GM21825 (cell line): Measurements from ENCODE around the gene LSM14A.
"Not testable (repeated sequence)": the region's sequence is repeated elsewhere in the genome, so short reads cannot be mapped to it uniquely, and the experiment has no call there.

Source experiments
- ATAC-seq: cut with Tn5 transposase; IDR thresholded peaks from one replicate; pipeline ENCODE4 v1.9.1; 2021; ENCODE audit warnings: mild to moderate bottlenecking, moderate library complexity; ENCODE audit not compliant: unreplicated experiment

The LSM14A gene

DNA sequence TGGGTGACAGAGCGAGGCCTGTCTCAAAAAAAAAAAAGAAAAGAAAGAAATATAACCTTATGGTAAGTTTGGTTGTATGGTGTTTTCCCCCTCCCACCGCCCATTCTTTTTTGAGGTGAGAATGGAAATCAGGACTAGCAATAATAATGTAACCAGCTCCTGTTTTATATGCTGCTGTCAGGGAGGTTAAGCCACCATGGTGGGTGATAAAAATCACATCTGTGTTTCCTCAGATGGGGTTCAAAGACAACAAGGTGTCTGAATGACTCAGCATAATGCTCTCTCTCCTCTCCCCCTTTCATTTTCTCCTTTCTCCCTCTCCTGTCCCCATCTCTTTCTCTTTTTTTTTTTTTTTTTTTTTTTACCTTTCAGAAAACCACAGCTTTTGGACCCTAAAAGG is 53.7 kb downstream of the LSM14A start:
- no peak for ATAC-seq

DNA sequence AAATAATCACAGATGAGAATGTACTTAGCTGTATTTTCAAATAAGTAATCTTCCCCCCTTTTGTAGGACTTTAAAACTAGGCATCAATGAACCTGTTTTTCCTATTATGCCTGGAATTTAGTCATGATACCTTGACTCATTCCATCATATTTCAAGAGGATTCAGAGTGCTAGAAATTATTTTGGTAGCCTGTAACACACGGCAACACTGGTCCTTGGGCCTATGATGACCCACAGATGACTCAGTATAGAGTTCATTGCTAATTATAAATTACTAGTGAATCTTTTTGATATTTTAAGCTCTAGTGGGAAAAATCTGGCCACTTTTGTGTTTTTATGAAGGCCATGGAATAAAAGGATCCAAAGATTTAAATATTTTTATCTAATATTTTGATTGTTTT is 56.0 kb downstream of the LSM14A start:
- ATAC-seq = no peak

DNA sequence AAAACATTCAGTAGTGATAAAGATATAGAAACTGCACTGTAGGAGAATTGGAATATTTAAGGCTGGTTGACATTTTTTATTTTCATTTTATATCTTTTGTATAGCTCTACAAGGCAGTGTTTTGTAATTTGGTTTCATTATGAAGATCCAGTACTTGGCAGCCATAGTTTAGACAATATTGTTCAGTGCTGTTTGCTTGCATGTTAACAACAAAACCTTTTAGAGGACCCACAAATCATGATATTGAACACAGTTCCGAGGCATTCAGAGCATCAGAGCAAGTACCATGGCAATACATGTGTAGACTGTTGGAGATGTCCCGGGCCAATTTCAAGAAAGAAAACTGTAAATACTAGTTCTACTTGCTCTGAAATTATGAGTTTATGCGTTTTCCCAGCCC is 56.5 kb downstream of the LSM14A start:
- no peak for ATAC-seq

DNA sequence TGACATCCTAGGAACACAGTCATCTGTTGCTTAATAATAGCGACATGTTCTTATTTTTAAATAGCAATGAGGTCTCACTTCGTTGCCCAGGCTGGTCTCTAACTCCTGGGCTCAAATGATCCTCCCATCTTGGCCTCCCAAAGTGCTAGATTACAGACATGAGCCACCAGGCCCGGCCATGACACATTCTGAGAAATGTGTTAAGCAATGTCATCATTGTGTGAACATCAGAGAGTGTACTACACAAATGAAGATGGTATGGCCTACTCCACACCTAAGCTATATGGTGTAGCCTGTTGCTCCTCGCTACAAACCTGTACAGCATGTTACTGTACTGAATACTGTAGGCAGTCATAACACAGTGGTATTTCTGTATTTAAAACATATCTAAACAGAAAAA is 57.4 kb downstream of the LSM14A start:
- no peak for ATAC-seq

DNA sequence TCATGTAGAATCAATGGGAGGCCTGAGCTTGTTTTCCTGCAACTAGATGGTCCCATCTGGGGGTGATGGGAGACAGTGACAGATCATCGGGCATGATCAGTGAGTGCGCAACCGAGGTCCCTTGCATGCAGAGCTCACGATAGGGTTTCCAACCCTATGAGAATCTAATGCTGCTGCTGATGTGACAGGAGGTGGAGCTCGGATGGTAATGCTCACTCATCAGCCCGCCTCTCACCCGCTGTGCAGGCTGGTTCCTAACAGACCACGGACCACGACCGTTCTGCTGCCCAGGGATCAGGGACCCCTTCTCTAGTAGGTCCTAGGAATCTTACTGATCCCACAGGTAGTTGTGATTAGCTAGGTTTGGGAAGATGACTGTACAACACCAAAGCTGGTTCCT is 58.5 kb downstream of the LSM14A start:
- ATAC-seq = no peak

DNA sequence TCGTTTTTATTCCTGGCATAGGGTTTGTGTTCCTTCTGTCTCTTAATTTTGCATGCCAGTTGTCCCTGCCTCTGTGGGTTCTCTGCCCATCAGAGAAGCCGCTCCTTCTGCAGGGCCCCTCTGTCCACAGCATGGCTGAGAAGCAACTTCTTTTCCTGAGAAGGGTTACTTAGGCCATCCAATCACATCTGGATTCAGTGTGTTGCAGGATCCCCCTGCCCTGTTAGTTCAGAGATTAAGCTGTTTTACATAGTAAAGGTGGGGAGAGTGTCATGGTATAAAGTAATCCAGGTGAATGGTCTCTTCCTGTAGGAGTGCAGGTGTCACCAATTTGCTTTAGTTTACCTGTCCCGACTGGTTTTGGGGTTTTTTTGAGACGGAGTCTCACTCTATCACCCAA is 59.1 kb downstream of the LSM14A start:
- no peak for ATAC-seq

DNA sequence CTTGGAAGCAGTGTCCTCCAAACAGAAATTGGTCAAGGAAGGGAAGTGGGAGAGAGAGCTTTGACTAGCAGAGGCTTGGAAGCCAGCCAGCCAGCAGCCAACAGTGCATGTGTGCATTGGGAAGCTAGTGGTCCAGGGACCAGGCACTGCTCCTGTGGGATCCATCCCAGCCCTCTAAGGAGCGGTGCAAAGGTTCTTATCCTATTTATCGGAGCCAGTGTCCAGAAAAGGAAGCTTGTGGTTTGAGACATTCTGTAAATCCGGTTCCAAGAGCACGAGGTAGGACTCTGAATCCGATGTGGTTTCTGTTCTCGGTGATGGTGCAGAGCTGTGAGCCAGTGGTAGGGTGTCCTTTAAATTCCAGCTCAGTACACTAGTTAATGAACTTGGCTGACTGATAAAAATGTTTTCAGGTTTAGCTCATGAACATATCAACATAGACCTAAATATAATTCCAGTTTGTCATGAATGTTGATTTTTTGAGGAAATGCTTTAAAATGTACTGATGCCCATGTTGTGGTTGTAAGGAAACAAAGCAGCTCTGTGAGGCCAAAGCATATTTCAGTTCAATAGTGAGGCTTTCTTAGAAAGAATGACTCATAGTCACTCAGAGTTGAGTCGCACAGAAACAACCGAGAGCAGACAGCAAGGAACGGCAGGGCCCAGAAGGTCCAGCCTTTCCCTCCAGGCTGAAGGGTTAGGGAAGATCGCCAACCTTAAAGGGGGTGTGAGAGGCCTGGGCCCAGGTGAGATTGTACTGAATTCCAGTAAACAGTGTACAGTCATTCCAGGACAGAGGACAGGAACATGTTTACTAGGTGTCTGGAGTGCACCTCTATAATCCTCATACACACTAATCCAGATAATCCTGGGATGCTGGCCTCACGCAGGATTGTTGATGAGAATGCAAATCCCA is 60.5 kb downstream of the LSM14A start:
- ATAC-seq = no peak

DNA sequence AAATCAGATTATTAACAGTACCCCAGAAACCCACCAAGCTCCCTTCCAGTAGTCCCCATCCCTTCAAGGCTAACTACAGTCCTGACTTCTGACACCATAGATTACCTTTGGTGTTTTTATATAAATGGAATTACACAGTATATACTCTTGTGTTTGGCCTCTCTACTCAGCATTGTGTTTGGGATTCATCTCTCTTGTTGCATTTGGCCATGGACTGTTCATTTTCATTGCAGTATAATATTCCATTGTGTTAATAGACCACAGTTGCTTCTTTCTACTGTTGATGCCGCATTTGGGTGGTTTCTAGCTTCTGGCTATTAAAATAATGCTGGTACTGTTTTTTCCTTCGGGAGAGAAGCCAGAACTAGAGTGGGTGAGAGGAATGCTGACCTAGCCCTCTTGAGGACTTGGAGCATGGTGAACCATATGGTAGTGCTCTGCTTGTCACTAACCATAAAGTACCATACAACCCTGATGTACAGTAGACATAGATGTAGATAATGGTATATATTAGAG is 63.2 kb downstream of the LSM14A start:
- ATAC-seq = no peak

DNA sequence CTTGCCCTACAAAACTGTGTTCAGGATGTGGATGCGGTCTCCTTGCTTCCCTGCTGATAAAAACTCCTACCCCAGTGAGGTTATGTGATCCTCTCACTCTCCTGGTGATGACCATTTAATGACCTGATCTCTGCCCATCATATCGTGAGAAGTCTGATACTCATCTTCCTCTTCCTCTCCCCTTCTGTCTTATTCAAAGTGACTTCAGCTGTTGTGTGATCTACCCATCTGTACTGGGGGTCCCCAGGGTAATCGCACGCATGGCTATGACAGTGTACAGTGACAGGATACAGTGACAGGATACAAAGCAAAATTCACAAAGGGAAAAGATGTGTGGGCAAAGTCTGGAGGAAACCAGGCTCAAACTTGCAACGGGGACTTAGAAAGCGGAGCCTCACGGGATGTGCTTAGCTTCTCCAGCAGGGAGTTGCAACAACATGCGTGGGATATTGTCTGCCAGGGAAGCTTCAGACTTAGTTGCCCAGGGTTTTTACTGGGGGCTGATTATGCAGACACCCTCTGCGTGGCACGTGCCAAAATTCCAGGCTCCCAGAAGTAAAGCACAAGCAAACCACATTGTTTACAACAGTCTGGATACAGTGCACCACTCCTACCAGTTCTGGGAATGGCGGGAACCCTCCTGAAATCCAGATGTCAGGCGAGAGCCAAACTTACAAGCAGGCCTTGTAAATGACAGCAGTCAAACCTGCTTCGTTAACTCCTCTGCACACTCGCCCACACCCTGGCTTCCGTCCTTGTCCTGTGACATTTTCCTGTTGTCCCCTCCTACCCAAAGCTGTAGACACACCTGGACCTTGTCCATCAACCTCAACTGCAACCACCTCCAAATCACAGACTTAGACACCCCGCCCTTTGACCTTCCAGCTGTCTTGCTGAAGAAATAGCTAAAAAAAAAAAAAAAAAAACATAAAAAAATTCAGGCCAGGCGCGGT is 64.0 kb downstream of the LSM14A start:
- ATAC-seq = no peak

DNA sequence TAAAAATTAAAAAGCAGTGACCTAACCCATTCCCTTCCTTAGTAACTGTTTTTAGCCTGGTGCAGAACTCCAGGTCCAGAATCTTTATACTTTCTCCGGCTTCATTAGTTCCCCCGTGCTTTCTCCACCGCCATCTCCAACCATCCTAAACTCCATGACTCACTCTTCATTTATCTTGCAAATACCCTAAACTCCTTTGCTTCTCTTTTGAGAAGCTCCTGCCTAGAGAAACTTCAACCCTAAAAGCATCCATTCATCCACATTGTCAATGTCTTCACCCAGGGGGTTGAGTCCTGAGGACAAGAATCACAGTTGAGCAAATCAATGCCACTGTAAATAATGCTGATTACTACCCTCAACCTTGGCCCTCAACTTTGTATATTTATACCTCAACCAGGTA is 65.0 kb downstream of the LSM14A start:
- ATAC-seq = no peak

DNA sequence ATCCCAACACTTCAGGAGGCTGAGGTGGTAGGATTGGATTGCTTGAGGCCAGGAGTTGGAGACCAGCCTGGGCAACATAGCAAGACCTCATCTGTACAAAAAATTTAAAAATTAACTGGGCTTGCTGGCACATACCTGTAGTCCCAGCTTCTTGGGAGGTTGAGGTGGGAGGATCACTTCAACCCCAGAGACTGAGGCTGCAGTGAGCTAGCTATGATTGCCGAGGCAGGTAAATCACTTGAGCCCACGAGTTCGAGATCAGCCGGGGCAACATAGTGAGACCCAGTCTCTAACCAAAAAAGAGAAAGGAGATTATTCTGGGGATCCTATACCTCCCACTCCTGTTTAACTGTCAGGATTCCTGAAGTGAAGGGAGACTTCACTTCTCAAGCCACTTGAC is 65.6 kb downstream of the LSM14A start:
- no peak for ATAC-seq

DNA sequence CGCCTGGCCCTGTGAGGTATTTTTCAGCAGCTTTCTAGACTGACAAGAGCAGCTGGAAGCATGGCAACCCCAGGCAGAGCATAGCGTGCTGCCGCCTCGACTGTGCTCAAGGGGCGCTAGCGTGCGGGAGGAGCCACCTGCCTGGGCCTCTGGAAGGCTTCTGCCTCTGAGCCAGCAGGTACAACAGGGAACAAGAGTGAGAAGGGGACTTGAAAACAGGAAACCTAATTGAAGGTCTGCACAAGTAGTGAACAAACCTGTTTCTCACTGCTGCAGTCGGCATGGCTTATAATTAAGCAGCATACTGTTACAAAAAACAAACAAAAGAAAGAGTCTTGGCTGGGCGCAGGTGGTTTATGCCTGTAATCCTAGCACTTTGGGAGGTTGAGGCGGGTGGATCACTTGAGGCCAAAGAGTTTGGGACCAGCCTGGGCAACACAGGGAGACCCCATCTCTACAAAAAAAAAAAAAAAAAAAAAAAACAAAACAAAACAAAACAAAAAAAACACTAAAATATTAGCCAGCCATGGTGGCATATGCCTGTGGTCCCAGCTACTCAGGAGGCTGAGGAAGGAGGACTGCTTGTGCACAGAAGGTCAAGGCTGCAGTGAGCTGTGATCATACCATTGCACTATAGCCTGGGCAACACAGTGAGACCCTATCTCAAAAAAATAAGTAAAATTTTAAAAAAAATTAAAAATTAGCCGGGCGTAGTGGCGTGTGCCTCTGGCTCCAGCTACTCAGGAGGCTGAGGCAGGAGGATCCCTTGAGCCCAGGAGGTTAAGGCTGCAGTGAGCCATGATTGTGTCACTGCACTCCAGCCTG is 69.4 kb downstream of the LSM14A start:
- no peak for ATAC-seq

DNA sequence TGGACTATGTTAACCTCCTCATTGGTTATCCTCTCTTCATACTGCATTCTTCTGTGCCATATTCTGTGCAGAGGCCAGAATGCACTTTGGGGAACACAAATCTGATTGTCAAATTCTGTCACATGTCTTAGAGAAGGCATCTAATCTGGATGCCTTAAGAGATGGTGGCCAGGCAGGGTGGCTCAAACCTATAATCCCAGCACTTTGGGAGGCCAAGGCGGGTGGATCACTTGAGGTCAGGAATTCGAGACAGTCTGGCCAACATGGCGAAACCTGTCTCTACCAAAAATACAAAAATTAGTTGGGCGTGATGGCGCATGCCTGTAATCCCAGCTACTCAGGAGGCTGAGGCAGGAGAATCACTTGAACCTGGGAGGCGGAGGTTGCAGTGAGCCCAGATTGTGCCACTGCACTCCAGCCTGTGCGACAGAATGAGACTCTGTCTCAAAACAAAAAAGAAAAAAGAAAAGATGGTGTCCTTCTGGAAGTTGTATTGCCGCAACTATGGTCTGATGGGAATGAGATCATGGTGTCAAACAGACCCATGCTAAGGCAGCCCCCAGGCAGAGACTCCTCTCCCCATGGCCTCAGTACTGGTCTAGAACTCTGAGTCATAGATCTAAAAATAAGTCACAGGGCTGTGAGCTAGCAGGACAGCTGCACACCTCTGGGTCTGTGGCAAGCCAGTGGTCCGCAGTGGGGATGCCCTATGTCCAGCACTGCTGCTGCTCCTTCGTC is 71.0 kb downstream of the LSM14A start:
- peak; percentile 50 for ATAC-seq

DNA sequence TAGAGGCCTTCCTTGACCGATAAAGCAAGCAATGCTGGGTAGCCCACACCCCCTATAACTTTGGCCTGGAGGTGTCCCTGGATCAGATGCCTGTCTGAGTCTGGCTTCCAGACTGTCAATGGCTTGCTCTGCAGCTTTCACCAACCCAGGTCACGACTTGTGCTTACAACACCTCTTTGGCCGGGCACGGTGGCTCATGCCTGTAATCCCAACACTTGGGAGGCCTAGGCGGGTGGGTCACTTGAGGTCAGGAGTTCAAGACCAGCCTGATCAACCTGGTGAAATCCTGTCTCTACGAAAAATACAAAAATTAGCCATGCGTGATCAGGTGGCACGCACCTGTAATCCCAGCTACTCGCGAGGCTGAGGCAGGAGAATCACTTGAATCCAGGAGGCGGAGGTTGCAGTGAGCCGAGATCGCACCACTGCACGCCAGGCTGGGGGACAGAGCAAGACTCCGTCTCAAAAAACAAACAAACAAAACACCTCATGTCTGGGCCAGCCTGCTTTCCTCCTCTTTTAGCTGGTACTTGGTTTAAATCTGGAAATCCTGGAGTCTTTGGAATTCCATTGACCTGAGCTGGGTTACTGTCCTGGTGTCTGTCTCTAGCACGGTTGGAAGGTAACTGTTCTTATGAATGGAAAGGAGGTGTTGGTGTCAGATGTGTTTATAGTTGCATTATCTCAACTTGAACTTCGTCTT is 71.7 kb downstream of the LSM14A start:
- no peak for ATAC-seq

DNA sequence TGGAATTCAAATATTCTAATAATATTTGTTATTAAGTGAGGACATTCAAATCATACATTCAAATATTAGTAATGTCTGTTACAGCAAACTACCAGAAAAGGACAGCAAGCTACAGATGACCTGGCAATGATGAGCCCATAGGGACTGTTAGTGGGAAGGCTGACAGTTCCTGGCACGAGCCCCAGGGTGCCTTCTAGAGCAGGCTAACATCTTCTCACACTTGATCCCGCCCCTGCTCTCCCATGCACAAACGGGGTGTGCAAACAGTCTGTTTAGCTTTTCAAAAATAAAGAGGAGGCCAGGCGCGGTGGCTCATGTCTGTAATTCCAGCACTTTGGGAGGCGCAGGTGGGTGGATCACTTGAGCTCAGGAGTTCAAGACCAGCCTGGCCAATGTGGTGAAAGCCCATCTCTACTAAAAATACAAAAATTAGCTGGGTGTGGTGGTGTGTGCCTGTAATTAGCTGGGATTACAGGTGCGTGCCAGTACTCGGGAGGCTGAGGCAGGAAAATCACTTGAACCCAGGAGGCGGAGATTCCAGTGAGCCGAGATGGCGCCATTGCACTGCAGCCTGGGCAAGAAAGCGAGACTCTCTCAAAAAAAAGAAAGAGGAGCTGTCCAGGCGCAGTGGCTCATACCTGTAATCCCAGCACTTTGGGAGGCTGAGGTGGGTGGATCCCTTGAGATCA is 72.5 kb downstream of the LSM14A start:
- no peak for ATAC-seq

DNA sequence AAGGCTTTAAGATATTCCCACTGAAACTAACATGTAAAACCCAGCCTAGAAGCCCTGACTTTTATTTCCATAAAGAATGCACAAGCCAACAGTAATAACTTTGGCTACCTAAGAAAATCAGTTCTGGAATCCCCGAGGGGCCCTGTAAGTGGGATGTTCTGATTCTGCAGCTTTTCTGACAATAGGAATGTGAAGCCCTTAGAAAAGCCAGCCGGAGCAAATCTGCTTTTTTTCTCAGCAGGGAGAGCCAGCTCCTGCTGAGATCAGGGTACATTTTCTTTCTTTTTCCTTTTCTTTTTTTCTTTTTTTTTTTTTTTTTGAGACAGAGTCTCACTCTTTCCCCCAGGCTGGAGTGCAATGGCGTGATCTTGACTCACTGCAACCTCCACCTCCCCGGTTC is 74.0 kb downstream of the LSM14A start:
- ATAC-seq = no peak

DNA sequence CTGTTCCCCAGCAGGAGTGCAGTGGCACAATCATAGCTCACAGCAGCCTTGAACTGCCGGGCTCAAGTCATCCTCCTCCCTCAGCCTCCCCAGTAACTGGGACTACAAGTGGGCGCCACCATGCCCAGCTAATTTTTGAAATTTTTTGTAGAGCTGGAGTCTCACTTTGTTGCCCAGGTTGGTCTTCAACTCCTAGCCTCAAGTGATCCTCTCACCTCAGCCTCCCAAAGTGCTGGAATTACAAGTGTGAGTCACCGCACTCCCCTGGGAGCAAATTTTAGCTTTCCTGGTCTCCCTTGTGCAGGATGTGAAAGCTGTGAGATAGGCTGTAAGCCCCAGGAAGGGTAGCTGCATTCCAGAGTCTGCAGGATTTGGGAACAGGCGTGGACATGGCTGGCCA is 76.6 kb downstream of the LSM14A start:
- ATAC-seq = no peak

DNA sequence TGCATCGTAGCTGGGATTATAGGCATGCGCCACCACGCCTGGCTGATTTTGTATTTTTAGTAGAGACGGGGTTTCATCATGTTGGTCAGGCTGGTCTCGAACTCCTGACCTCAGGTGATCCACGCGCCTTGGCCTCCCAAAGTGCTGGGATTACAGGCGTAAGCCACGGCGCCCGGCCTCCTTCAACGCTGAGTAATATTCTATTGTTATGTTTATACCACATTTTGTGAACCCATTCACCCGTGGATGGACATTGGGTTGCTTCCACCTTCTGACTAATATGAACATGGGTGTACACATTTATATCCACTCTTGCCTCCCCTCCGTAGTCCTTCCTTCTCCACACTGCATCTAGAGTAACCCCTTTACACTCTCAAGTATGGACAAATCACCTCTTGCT is 80.9 kb downstream of the LSM14A start:
- ATAC-seq = not testable (repeated sequence)

DNA sequence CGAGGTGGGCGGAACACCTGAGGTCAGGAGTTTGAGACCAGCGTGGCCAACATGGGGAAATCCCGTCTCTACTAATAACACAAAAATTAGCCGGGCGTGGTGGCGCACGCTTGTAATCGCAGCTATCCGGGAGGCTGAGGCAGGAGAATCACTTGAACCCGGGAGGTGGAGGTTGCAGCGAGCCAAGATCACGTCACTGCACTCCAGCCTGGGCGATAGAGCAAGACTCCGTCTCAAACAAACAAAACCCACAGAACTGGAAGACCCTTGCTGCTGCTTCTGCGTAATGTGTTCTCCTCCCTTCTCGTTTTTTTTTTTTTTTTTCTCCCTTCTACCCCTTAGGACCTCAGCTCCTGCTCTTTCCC is 81.4 kb downstream of the LSM14A start:
- not testable (repeated sequence) for ATAC-seq
